Measurements from ENCODE around the gene MOB2.

DNA sequence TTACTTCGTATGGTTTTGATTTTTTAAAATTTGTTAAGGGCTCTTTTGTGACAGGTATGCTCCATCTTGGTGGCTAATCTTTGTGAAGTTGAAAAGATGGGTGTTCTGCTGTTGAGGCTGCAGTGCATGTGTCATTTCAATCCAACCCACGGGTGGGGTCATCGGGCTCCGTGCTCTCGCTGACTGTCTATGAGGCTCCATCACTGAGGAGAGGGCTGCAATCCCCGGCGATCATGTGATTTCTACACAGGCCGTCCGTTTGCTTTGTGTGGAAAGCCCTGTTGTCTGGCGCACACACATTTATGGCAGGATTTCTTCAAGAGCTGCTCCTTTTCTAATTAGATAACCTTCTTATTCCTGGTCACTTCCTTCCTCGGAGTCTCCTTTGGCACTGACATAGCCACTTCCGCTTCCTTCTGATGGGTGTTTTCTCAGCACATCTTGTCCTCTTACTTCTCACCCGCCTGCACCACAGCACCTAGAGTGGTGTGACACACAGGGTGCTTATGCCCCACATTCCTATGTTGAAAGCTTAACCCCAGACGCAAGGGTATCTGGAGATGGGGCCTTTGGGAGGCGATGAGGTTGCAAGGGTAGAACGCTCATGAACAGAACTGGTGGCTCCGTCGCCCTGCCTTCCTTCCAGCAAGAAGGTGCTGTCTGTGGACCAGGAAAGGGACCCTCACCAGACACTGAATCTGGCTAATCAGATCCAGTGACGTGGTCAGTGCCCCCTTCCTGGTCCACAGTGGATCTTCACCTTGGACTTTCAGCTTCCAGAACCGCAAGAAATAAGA lies 9.4 kb downstream of the MOB2 start:
- no peak for TF ChIP-seq EZH2 (IDR thresholded peaks at IDR 0.05)
- no peak for TF ChIP-seq POLR2AphosphoS5 (IDR thresholded peaks at IDR 0.05; ENCODE audit: borderline replicate concordance, low read depth, low read length)
- TF ChIP-seq FOXP2 (optimal IDR thresholded peaks at IDR 0.05; ENCODE audit: control extremely low read depth, extremely low read length, insufficient read depth), result no peak

Data from SK-N-MC (cell line).